Mammary epithelial cell (primary cell): ENCODE measurements around the gene LDLRAP1.

Source experiments
- CTCF ChIP-seq, 2 donors: IDR thresholded peaks in 1 of 2; conservative IDR thresholded peaks in 1 of 2; 2 replicates each; pipeline ENCODE4 v1.5.1; 2011 to 2012; ENCODE audit warnings: inconsistent platforms in 2 of 2, low read length in 2 of 2, mild to moderate bottlenecking in 2 of 2, control low read depth in 1 of 2, low read depth in 1 of 2; ENCODE audit not compliant: insufficient read depth in 1 of 2; ENCODE audit errors: extremely low read depth in 1 of 2
- EZH2 ChIP-seq: IDR thresholded peaks from 2 replicates; pipeline ENCODE4 v1.6.1; 2012; ENCODE audit warnings: low read length, inconsistent platforms, borderline replicate concordance

GRCh38 chr1:25504706-25505595 lies 38.5 kb upstream of the LDLRAP1 start:
- TF ChIP-seq CTCF (conservative IDR thresholded peaks at IDR 0.05 in 1 of 2, IDR thresholded peaks at IDR 0.05 in 1 of 2; ENCODE audit: extremely low read depth in 1 of 2, insufficient read depth in 1 of 2, low read depth in 1 of 2, low read length in 2 of 2) (no peak), EZH2 (no peak)
